HL-60 (cell line): Measurements from ENCODE around the gene MMP2.

Experiments
- DNase-seq, 2 experiments: peaks; one replicate each; pipeline ENCODE4 v3.0.0-alpha.2; 2010 to 2020; ENCODE audit warnings: low read depth in 1 of 2, low spot score in 1 of 2
- H3K27ac ChIP-seq: fragments of 250-450 bp; sonication (Bioruptor Pico); replicated peaks from 2 replicates; pipeline ENCODE4 v1.5.1; 2020; ENCODE audit warnings: mild to moderate bottlenecking, moderate library complexity
- H3K27me3 ChIP-seq: fragments of 250-450 bp; sonication (Bioruptor Pico); 2 replicates; pipeline ENCODE4 v1.5.1; 2021; ENCODE audit warnings: mild to moderate bottlenecking, moderate library complexity; ENCODE audit not compliant: insufficient read depth, poor library complexity, severe bottlenecking
- H3K4me3 ChIP-seq: replicated peaks from 2 replicates; pipeline ENCODE4 v1.5.1; 2011; ENCODE audit warnings: mild to moderate bottlenecking, control low read depth, low read length; ENCODE audit not compliant: insufficient read depth
- CTCF ChIP-seq: IDR thresholded peaks from one replicate; pipeline ENCODE4 v1.5.1; 2011; ENCODE audit warnings: low read length, control low read depth, inconsistent platforms; ENCODE audit not compliant: insufficient read depth
- GABPA ChIP-seq: IDR thresholded peaks from 2 replicates; pipeline ENCODE4 v1.6.1; 2012; ENCODE audit warnings: low read depth
- POLR2AphosphoS5 ChIP-seq: IDR thresholded peaks from 2 replicates; pipeline ENCODE4 v1.6.1; 2012; ENCODE audit warnings: low read depth
- REST ChIP-seq: IDR thresholded peaks from 2 replicates; pipeline ENCODE4 v1.6.1; 2012; ENCODE audit warnings: low read depth; ENCODE audit not compliant: insufficient replicate concordance
- SPI1 ChIP-seq: IDR thresholded peaks from 2 replicates; pipeline ENCODE4 v1.6.1; 2012; ENCODE audit warnings: low read depth, mild to moderate bottlenecking, borderline replicate concordance

The MMP2 gene

GRCh38 chr16:55447231-55447630, 31.8 kb upstream of the MMP2 start:
- DNase-seq, result no peak
- Histone ChIP-seq H3K27me3 (no peaks in the 10 kb centered on the region), H3K4me3 (no peak overlapping the region), H3K27ac (no peak overlapping the region)
- no peak for TF ChIP-seq SPI1

DNA sequence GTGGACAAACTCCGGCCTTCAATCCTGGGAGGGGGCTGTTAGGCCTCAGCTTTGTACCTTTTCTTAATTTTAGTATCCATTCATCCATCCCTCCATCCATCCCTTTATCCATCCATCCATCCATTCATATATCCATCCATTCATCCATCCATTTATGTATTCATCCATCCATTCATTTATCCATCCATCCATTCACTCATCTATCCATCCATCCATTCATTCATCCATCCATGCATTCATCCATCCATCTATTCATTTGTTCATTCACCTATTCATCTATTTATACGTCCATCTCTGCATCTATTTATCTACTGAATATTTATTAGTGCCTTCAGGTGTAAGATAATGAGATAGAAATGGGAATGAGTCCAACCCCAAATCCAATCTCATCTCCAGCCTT, 26.0 kb upstream of the MMP2 start:
- DNase-seq, result no peak
- TF ChIP-seq POLR2AphosphoS5 (no peak), CTCF (no peak), SPI1 (no peak), REST (no peak), GABPA (no peak)
- H3K27ac ChIP-seq, result no peak overlapping the region
- no peak overlapping the region for H3K4me3 ChIP-seq
- no peaks in the 10 kb centered on the region for H3K27me3 ChIP-seq

GRCh38 chr16:55453909-55454308, 25.1 kb upstream of the MMP2 start:
- DNase-seq, result no peak
- H3K27ac ChIP-seq, result no peak overlapping the region
- no peak overlapping the region for H3K4me3 ChIP-seq
- TF ChIP-seq REST, result no peak
- no peak for TF ChIP-seq CTCF
- no peak for TF ChIP-seq POLR2AphosphoS5
- no peak for TF ChIP-seq GABPA
- no peak for TF ChIP-seq SPI1
- H3K27me3 ChIP-seq, result no peaks in the 10 kb centered on the region

GRCh38 chr16:55454861-55455260, 24.1 kb upstream of the MMP2 start:
- no peak overlapping the region for H3K4me3 ChIP-seq
- TF ChIP-seq CTCF, result no peak
- no peak for TF ChIP-seq GABPA
- H3K27me3 ChIP-seq, result no peaks in the 10 kb centered on the region
- no peak overlapping the region for H3K27ac ChIP-seq
- DNase-seq, result no peak
